HFFc6 (cell line): ENCODE measurements around the gene NT5C1B. TPM values are rescaled to one million over a fixed set of nuclear protein-coding genes. Genes with fewer than 3 reads are reported as not detected.

ENCODE experiments used
- DNase-seq: peaks from one replicate; pipeline ENCODE4 v3.0.0-alpha.2; 2018
- H3K27ac Mint-ChIP-seq: 2 replicates; pipeline ENCODE4 v1.8.0; 2020; ENCODE audit warnings: mild to moderate bottlenecking, mixed read lengths
- H3K27me3 Mint-ChIP-seq: 2 replicates; pipeline ENCODE4 v1.8.0; 2021; ENCODE audit warnings: mild to moderate bottlenecking, moderate library complexity, mixed read lengths; ENCODE audit not compliant: insufficient read depth
- H3K36me3 Mint-ChIP-seq: 2 replicates; pipeline ENCODE4 v1.8.0; 2021; ENCODE audit warnings: low read depth, mixed read lengths
- H3K4me1 Mint-ChIP-seq: 2 replicates; pipeline ENCODE4 v1.8.0; 2020; ENCODE audit warnings: low read depth, mixed read lengths
- H3K4me3 Mint-ChIP-seq: 2 replicates; pipeline ENCODE4 v1.8.0; 2020; ENCODE audit warnings: mild to moderate bottlenecking, moderate library complexity, mixed read lengths
- H3K9me3 Mint-ChIP-seq: 2 replicates; pipeline ENCODE4 v1.8.0; 2020; ENCODE audit warnings: mild to moderate bottlenecking, mixed read lengths
- total RNA-seq, 6 experiments: library from RNA; stranded (reverse); fragmentation: NEBNext Ultra II Directional; extraction: Animal tissue kit (Norgen Biotek cat#: 25700); gene quantifications; 2 replicates in 1 of 6; 3 replicates in 5 of 6; pipeline ENCODE4 v1.2.3, GENCODE V29; 2021
- TF ChIP-seq, protein P1 (sequence below): fragments of 200-600 bp; sonication (generic); IDR thresholded peaks from 2 replicates; pipeline ENCODE4 v1.5.0; 2021; ENCODE audit warnings: antibody characterized with exemption, mild to moderate bottlenecking

NT5C1B gene
- total RNA-seq, 6 experiments from 2014 or later, result not detected

- H3K9me3 Mint-ChIP-seq, result no peaks in the 10 kb centered on the region
- no peaks in the 10 kb centered on the region; the same call in none of the 2 replicates for H3K27me3 Mint-ChIP-seq
- DNase-seq, result no peak
- peaks cover 38% of the 10 kb centered on the region for H3K4me1 Mint-ChIP-seq
- H3K27ac Mint-ChIP-seq, result no peak overlapping the region
- no peaks in the 10 kb centered on the region for H3K36me3 Mint-ChIP-seq
- no peak overlapping the region for H3K4me3 Mint-ChIP-seq
- TF ChIP-seq, protein P1, sequence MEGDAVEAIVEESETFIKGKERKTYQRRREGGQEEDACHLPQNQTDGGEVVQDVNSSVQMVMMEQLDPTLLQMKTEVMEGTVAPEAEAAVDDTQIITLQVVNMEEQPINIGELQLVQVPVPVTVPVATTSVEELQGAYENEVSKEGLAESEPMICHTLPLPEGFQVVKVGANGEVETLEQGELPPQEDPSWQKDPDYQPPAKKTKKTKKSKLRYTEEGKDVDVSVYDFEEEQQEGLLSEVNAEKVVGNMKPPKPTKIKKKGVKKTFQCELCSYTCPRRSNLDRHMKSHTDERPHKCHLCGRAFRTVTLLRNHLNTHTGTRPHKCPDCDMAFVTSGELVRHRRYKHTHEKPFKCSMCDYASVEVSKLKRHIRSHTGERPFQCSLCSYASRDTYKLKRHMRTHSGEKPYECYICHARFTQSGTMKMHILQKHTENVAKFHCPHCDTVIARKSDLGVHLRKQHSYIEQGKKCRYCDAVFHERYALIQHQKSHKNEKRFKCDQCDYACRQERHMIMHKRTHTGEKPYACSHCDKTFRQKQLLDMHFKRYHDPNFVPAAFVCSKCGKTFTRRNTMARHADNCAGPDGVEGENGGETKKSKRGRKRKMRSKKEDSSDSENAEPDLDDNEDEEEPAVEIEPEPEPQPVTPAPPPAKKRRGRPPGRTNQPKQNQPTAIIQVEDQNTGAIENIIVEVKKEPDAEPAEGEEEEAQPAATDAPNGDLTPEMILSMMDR, result no peak
These were observed 20.7 kb upstream of the NT5C1B start for GRCh38 chr2:18610090-18610489.

- Mint-ChIP-seq H3K27me3 (no peaks in the 10 kb centered on the region; the same call in 1 of the 2 replicates), H3K27ac (no peak overlapping the region), H3K4me1 (no peaks in the 10 kb centered on the region), H3K9me3 (no peaks in the 10 kb centered on the region), H3K36me3 (no peaks in the 10 kb centered on the region), H3K4me3 (no peak overlapping the region)
- TF ChIP-seq, protein P1, result no peak
- no peak for DNase-seq
These were observed 15.7 kb upstream of the NT5C1B start for GRCh38 chr2:18605115-18605514.

GRCh38 chr2:18604531-18604885 is 15.1 kb upstream of the NT5C1B start:
- no peak for DNase-seq
- Mint-ChIP-seq H3K4me3 (no peak overlapping the region), H3K27ac (no peak overlapping the region), H3K27me3 (no peaks in the 10 kb centered on the region; the same call in 1 of the 2 replicates), H3K4me1 (no peaks in the 10 kb centered on the region), H3K36me3 (no peaks in the 10 kb centered on the region), H3K9me3 (no peaks in the 10 kb centered on the region)
- TF ChIP-seq, protein P1, result no peak

DNA sequence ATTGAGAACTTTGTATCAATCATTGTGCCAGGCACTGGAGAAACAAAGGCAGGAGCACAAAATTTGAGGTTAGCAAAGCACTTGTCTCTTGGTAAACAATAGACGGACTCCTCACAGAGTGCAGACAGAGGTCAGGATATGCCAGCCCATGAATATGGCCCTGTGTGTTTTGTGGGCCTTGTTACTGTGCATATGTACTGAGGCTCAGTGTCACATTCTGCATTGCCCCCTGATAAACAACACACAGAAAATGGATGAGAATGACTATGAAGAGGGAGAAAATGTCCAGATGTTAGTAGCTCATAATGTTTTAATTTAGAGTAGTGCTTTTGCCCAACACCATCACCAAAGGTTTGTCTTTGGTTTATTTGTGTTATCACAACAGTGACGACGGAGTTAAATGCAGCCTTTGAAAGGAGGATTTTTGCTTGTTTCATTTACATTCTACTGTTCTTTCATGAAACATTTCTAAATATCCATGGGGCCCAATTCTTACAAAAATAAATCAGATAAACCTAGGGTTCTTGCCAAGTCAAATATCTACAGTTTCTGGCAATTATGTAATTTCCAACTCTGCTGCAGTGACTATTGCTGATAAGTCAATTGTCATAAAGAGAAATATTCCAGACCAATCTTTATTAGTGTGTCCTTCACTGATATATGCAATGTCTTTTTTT is 14.6 kb upstream of the NT5C1B start:
- no peak for DNase-seq
- Mint-ChIP-seq H3K4me1 (no peaks in the 10 kb centered on the region), H3K9me3 (no peaks in the 10 kb centered on the region), H3K27ac (no peak overlapping the region), H3K27me3 (no peaks in the 10 kb centered on the region; the same call in 1 of the 2 replicates), H3K4me3 (no peak overlapping the region), H3K36me3 (no peaks in the 10 kb centered on the region)
- TF ChIP-seq, protein P1, result no peak

- no peaks in the 10 kb centered on the region for H3K9me3 Mint-ChIP-seq
- DNase-seq, result no peak
- H3K27ac Mint-ChIP-seq, result no peak overlapping the region
- no peaks in the 10 kb centered on the region for H3K36me3 Mint-ChIP-seq
- TF ChIP-seq, protein P1, result no peak
- H3K4me3 Mint-ChIP-seq, result no peak overlapping the region
- no peaks in the 10 kb centered on the region for H3K4me1 Mint-ChIP-seq
- no peaks in the 10 kb centered on the region; the same call in 1 of the 2 replicates for H3K27me3 Mint-ChIP-seq
These were observed 12.9 kb upstream of the NT5C1B start for GRCh38 chr2:18602298-18602697.
